GM18498 (cell line): ENCODE results near the gene CELF2.
"Not testable (repeated sequence)": the region's sequence is repeated elsewhere in the genome, so short reads cannot be mapped to it uniquely, and the experiment has no call there.

Source experiments
- ATAC-seq: cut with Tn5 transposase; IDR thresholded peaks from one replicate; pipeline ENCODE4 v1.9.1; 2021; ENCODE audit warnings: mild to moderate bottlenecking, moderate library complexity; ENCODE audit not compliant: unreplicated experiment

CELF2 gene

GRCh38 chr10:11336722-11337162 is 319.1 kb downstream of the CELF2 start:
- ATAC-seq = no peak

GRCh38 chr10:11337516-11337915 is 319.8 kb downstream of the CELF2 start:
- no peak for ATAC-seq

- ATAC-seq = no peak
These were observed 320.6 kb downstream of the CELF2 start for GRCh38 chr10:11338160-11338844.

- ATAC-seq = no peak
These were observed 321.3 kb downstream of the CELF2 start for GRCh38 chr10:11339013-11339412.

GRCh38 chr10:11339660-11340059 is 322.0 kb downstream of the CELF2 start:
- no peak for ATAC-seq

- no peak for ATAC-seq
These were observed 323.8 kb downstream of the CELF2 start for GRCh38 chr10:11341283-11341960.

GRCh38 chr10:11344081-11344480 is 326.4 kb downstream of the CELF2 start:
- ATAC-seq = no peak

GRCh38 chr10:11344550-11344949 is 326.9 kb downstream of the CELF2 start:
- no peak for ATAC-seq

GRCh38 chr10:11345224-11346054 is 327.8 kb downstream of the CELF2 start:
- peak; percentile 80 for ATAC-seq

GRCh38 chr10:11347580-11347979 is 329.9 kb downstream of the CELF2 start:
- ATAC-seq = not testable (repeated sequence)

- no peak for ATAC-seq
These were observed 334.1 kb downstream of the CELF2 start for GRCh38 chr10:11351801-11352200.

GRCh38 chr10:11353006-11353896 is 335.6 kb downstream of the CELF2 start:
- no peak for ATAC-seq

GRCh38 chr10:11354823-11355222 is 337.2 kb downstream of the CELF2 start:
- ATAC-seq = no peak

- no peak for ATAC-seq
These were observed 337.9 kb downstream of the CELF2 start for GRCh38 chr10:11355592-11355991.

GRCh38 chr10:11357439-11357838 is 339.8 kb downstream of the CELF2 start:
- no peak for ATAC-seq

- no peak for ATAC-seq
These were observed 340.3 kb downstream of the CELF2 start for GRCh38 chr10:11358011-11358410.

- ATAC-seq = no peak
These were observed 341.4 kb downstream of the CELF2 start for GRCh38 chr10:11358923-11359575.

GRCh38 chr10:11359869-11360268 is 342.2 kb downstream of the CELF2 start:
- no peak for ATAC-seq

GRCh38 chr10:11363497-11363896 is 345.8 kb downstream of the CELF2 start:
- no peak for ATAC-seq

GRCh38 chr10:11364241-11364640 is 346.6 kb downstream of the CELF2 start:
- ATAC-seq = no peak
